Subcutaneous adipose tissue (tissue), 4 donors: Measurements from ENCODE around the gene ZNF335. TPM values are rescaled to one million over a fixed set of nuclear protein-coding genes. Genes with fewer than 3 reads are reported as not detected.

Experiments used
- CTCF ChIP-seq: fragments of 450-650 bp; IDR thresholded peaks from one replicate; pipeline ENCODE4 v1.5.1; 2016; ENCODE audit warnings: low read depth, mild to moderate bottlenecking, control low read depth, antibody characterized with exemption, moderate library complexity
- total RNA-seq, 4 donors: library from RNA; depleted of rRNA; stranded (reverse); fragments of >200 nt; gene quantifications; one replicate each; pipeline ENCODE4 v1.1.0, GENCODE V29; 2016

The ZNF335 gene
- total RNA-seq, 4 donors from 2014 or later: 9.9 to 21.1 (median 13.7) TPM

DNA sequence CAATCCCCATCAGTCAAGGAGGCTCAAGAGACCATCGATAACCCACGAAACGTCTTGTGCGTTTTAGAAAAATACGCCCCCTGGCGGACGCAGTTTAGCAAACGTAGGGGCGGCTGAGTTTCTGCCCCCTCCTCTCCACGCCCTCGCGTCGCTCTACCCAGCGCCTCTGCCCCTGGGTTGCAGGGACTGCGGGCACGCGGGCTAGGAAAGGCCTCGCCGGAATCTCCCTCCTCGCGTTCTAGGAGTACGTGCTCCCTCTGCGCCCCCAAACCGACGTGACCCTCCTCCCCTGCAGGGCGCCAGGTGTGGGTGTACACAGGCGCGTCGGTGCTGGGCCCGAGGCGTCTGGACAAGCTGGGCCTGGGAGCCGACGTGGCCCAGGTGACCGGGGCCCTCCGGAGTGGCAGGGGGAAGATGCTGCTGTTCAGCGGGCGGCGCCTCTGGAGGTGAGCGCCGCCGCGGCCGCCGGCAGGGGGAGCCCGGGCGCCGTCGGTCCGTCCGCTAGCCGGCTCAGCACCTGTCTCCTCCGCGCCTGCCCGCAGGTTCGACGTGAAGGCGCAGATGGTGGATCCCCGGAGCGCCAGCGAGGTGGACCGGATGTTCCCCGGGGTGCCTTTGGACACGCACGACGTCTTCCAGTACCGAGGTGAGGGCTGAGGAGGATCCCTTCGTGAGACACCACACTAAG lies 42.0 kb upstream of the ZNF335 start:
- TF ChIP-seq CTCF: no peak

DNA sequence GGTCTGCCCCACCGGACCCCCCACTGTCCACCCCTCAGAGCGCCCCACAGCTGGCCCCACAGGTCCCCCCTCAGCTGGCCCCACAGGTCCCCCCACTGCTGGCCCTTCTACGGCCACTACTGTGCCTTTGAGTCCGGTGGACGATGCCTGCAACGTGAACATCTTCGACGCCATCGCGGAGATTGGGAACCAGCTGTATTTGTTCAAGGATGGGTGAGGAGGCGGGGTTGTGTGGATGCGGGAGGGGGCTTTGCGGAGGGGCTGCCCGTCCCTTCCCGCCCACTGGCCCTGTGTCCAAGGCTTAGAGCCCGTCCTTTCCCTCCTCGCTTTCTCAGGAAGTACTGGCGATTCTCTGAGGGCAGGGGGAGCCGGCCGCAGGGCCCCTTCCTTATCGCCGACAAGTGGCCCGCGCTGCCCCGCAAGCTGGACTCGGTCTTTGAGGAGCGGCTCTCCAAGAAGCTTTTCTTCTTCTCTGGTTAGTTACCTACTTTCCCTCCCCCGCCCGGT lies 41.4 kb upstream of the ZNF335 start:
- no peak for TF ChIP-seq CTCF

GRCh38 chr20:46012921-46013320 lies 40.9 kb upstream of the ZNF335 start:
- no peak for TF ChIP-seq CTCF

GRCh38 chr20:46011631-46012482 lies 39.9 kb upstream of the ZNF335 start:
- TF ChIP-seq CTCF: no peak

GRCh38 chr20:46010491-46011391 lies 38.7 kb upstream of the ZNF335 start:
- TF ChIP-seq CTCF: no peak

- no peak for TF ChIP-seq CTCF
Measured at GRCh38 chr20:46009816-46010215, 37.8 kb upstream of the ZNF335 start.

- TF ChIP-seq CTCF: no peak
Measured at GRCh38 chr20:46007671-46008070, 35.7 kb upstream of the ZNF335 start.
